Central memory CD8-positive, alpha-beta T cell (primary cell): ENCODE results near the gene HOXD10.
A peak's percentile ranks its signal among the peaks of the same experiment; 100 is the strongest.

Source experiments
- ATAC-seq: fragments of 150-1000 bp; cut with Tn5 transposase; replicated peaks from 2 replicates; pipeline ENCODE4 v1.10.0; 2022; ENCODE audit warnings: mild to moderate bottlenecking, moderate FRiP score, moderate number of reproducible peaks; ENCODE audit not compliant: poor library complexity, severe bottlenecking; ENCODE audit errors: extremely low read depth
- DNase-seq, 2 donors: peaks; one replicate each; pipeline ENCODE4 v3.0.0; 2021; ENCODE audit warnings: low spot score in 2 of 2
- H3K27ac Mint-ChIP-seq: one replicate; pipeline ENCODE4 v1.8.0; 2022; ENCODE audit warnings: low read depth, mild to moderate bottlenecking, moderate library complexity, mixed read lengths
- H3K27me3 Mint-ChIP-seq: one replicate; pipeline ENCODE4 v1.8.0; 2022; ENCODE audit warnings: mixed read lengths
- H3K36me3 Mint-ChIP-seq: one replicate; pipeline ENCODE4 v1.8.0; 2022; ENCODE audit warnings: mild to moderate bottlenecking, moderate library complexity, mixed read lengths; ENCODE audit not compliant: insufficient read depth
- H3K4me1 Mint-ChIP-seq: one replicate; pipeline ENCODE4 v1.8.0; 2022; ENCODE audit warnings: mixed read lengths
- H3K4me3 Mint-ChIP-seq: one replicate; pipeline ENCODE4 v1.8.0; 2022; ENCODE audit warnings: mild to moderate bottlenecking, moderate library complexity, mixed read lengths
- H3K9me3 Mint-ChIP-seq: one replicate; pipeline ENCODE4 v1.8.0; 2022; ENCODE audit warnings: mixed read lengths

HOXD10 gene

GRCh38 chr2:176126929-176127773 is 10.6 kb downstream of the HOXD10 start:
- DNase-seq (peak; percentile 50 to 65), ATAC-seq (no peak)
- H3K4me1 Mint-ChIP-seq = peaks cover 26% of the 10 kb centered on the region
- peak overlapping the region; percentile 54 for H3K4me3 Mint-ChIP-seq
- no peaks in the 10 kb centered on the region for H3K9me3 Mint-ChIP-seq
- H3K27me3 Mint-ChIP-seq = peaks cover 81% of the 10 kb centered on the region
- H3K36me3 Mint-ChIP-seq = peaks cover 30% of the 10 kb centered on the region
- H3K27ac Mint-ChIP-seq = no peak overlapping the region

DNA sequence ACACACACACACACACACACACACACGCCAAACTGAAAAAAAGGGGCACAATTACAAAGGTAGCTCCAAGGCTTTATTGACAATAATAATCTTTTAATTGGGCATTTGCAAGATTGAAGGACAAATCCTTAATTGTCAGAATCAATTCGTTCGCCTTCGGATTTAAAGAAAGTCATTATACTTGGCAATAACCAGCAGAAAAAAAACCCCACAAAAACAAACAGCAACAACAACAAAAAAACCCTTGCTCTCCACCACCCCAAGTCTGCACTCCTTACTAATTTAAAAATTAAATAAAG is 11.1 kb downstream of the HOXD10 start:
- H3K4me1 Mint-ChIP-seq = peaks cover 31% of the 10 kb centered on the region

GRCh38 chr2:176128172-176128981 is 11.8 kb downstream of the HOXD10 start:
- H3K4me1 Mint-ChIP-seq = peaks cover 31% of the 10 kb centered on the region
- peaks cover 91% of the 10 kb centered on the region for H3K27me3 Mint-ChIP-seq
- peaks cover 34% of the 10 kb centered on the region for H3K36me3 Mint-ChIP-seq
- H3K4me3 Mint-ChIP-seq = peak overlapping the region; percentile 54
- ATAC-seq (no peak), DNase-seq (no peak)
- H3K27ac Mint-ChIP-seq = peak overlapping the region; percentile 60
- no peaks in the 10 kb centered on the region for H3K9me3 Mint-ChIP-seq

More for the DNA sequence above, 11.1 kb downstream of the HOXD10 start:
- H3K4me3 Mint-ChIP-seq = peak overlapping the region; percentile 54
- H3K27ac Mint-ChIP-seq = peak overlapping the region; percentile 60
- peaks cover 87% of the 10 kb centered on the region for H3K27me3 Mint-ChIP-seq
- H3K36me3 Mint-ChIP-seq = peaks cover 34% of the 10 kb centered on the region
- no peaks in the 10 kb centered on the region for H3K9me3 Mint-ChIP-seq
- DNase-seq (no peak), ATAC-seq (no peak)

GRCh38 chr2:176128982-176129796 is 12.6 kb downstream of the HOXD10 start, which contains the start of gene HOXD8:
TSS of gene HOXD8 (plus strand) at chr2:176129705. CDS start at chr2:176130367, 662 bp downstream.
- H3K4me3 Mint-ChIP-seq = peak within 1 kb of the TSS; percentile 69
- H3K27me3 Mint-ChIP-seq = peaks cover 91% of the 10 kb centered on the region
- ATAC-seq (no peak), DNase-seq (no peak)
- H3K27ac Mint-ChIP-seq = peak within 1 kb of the TSS; percentile 60
- H3K36me3 Mint-ChIP-seq = peaks cover 30% of the 10 kb centered on the region
- peaks cover 31% of the 10 kb centered on the region for H3K4me1 Mint-ChIP-seq
- no peaks in the 10 kb centered on the region for H3K9me3 Mint-ChIP-seq

DNA sequence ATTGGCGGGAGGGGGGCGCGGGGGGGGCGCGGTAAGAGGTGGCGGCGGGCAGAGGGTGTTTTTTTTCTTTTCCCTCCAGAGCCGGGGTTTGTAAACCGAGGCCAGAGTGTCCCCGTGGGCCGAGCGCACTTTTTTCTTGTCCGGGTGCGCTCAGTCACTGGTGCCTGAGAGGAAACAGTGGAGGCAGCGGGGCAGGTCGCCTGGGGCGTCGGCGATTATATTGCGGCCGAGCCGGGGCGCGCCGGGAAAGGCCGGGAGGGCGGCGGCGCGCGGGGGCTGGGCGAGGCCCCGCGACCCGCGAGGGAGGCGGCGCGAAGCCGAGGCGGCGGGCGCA is 13.2 kb downstream of the HOXD10 start:
- DNase-seq (no peak), ATAC-seq (no peak)
- Mint-ChIP-seq H3K36me3 (peaks cover 28% of the 10 kb centered on the region), H3K4me3 (peak overlapping the region; percentile 25), H3K27ac (no peak overlapping the region), H3K27me3 (peaks cover 90% of the 10 kb centered on the region), H3K4me1 (peaks cover 31% of the 10 kb centered on the region), H3K9me3 (no peaks in the 10 kb centered on the region)

DNA sequence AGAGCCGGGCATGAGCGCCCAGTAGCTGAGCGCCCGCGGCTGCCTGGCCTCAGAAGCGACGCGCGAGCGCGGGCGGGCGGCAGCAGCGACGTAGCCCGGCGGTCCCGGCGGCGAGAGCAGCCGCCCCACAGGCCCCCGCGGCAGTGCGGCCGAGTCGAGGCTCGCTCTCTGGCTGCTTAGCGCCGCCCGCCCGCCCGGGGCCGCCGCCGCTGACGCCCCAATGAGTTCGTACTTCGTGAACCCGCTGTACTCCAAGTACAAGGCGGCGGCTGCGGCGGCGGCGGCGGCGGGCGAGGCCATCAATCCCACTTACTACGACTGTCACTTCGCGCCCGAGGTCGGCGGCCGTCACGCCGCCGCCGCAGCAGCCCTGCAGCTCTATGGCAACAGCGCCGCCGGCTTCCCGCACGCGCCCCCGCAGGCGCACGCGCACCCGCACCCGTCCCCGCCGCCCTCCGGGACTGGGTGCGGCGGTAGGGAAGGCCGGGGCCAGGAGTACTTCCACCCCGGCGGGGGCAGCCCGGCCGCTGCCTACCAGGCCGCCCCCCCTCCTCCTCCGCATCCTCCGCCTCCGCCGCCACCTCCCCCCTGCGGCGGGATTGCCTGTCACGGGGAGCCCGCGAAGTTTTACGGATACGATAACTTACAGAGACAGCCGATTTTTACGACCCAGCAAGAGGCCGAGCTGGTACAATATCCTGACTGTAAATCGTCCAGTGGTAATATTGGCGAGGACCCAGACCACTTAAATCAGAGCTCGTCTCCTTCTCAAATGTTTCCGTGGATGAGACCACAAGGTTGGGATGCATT is 13.8 kb downstream of the HOXD10 start:
- ATAC-seq = peak; percentile 22
- H3K36me3 Mint-ChIP-seq = peaks cover 28% of the 10 kb centered on the region

GRCh38 chr2:176130957-176131847 is 14.6 kb downstream of the HOXD10 start:
- H3K9me3 Mint-ChIP-seq = no peaks in the 10 kb centered on the region
- peaks cover 90% of the 10 kb centered on the region for H3K27me3 Mint-ChIP-seq
- peak overlapping the region; percentile 55 for H3K27ac Mint-ChIP-seq
- no peak for ATAC-seq
- peaks cover 30% of the 10 kb centered on the region for H3K36me3 Mint-ChIP-seq
- peaks cover 40% of the 10 kb centered on the region for H3K4me1 Mint-ChIP-seq
- DNase-seq = no peak
- H3K4me3 Mint-ChIP-seq = peak overlapping the region; percentile 69

More for the DNA sequence above, 13.8 kb downstream of the HOXD10 start:
- Mint-ChIP-seq H3K4me3 (peak overlapping the region; percentile 69), H3K27me3 (peaks cover 90% of the 10 kb centered on the region), H3K27ac (peak overlapping the region; percentile 55), H3K4me1 (peaks cover 34% of the 10 kb centered on the region), H3K9me3 (no peaks in the 10 kb centered on the region)
- DNase-seq = no peak

DNA sequence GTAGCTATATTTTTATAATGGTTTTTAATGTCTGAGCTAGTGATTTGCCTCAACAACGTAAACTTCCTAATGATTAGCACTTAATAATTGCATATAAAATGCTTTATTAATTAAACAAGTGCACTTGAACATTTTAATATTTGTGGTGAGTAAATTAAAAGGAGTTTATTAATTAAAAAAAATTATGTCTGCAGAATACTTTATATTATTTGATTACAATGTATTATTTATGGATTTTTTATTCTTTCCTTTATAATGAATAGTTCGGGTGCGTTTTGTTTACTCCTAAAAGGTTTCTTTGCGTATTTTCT is 15.2 kb downstream of the HOXD10 start:
- DNase-seq = no peak
- Mint-ChIP-seq H3K27me3 (peaks cover 90% of the 10 kb centered on the region), H3K27ac (no peak overlapping the region), H3K4me1 (peaks cover 40% of the 10 kb centered on the region), H3K36me3 (peaks cover 30% of the 10 kb centered on the region), H3K9me3 (no peaks in the 10 kb centered on the region), H3K4me3 (peak overlapping the region; percentile 72)
- ATAC-seq = no peak

DNA sequence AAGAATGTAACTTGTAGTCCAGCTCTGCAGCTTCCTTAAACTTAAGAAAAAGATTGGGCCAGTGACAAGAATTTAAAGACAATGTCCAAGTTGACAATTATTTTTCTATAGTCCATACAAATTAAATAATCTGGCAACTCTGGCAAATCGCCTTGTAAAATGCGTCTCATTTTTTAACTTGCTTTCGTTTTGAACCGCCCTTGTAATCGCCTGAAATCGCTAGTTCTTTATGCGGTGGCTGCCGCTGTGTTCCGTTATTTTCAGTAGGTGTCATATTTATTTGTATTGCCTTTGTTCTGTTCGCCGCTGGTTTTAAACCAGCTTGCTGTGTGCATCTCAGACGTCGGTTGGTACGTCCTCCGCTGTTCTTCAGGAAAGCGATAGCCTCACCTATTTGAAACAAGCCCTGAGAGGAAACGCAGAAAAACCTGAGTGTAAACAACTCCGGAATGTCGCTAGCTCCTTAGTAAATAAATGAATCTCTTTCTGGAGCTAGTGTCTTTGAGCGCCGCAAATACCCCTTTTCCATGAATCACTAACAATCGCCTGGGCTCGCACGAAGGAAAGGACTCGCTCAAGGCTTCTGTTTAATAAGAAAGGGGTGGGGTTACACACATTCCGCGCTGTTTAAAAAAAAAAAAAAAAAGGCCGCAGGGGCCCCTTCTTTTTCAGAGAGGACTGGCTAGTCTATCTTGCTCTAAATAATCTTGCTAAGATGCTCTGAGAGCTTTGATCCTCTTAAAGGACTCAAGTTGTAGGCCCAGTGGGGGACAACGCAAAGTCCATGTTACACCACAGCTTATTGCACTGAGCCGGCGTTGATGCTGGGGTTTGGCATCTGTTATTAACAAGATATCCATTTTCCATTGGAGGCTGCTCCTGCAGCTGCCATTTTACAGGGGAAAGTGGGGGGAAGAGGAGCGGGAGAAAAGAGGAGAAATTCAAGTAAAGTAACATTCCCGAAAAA is 15.9 kb downstream of the HOXD10 start:
- Mint-ChIP-seq H3K27me3 (peaks cover 90% of the 10 kb centered on the region), H3K4me1 (peaks cover 39% of the 10 kb centered on the region), H3K27ac (no peak overlapping the region), H3K9me3 (no peaks in the 10 kb centered on the region), H3K4me3 (peak overlapping the region; percentile 72), H3K36me3 (peaks cover 30% of the 10 kb centered on the region)
- ATAC-seq (peak; percentile 33), DNase-seq (no peak)

DNA sequence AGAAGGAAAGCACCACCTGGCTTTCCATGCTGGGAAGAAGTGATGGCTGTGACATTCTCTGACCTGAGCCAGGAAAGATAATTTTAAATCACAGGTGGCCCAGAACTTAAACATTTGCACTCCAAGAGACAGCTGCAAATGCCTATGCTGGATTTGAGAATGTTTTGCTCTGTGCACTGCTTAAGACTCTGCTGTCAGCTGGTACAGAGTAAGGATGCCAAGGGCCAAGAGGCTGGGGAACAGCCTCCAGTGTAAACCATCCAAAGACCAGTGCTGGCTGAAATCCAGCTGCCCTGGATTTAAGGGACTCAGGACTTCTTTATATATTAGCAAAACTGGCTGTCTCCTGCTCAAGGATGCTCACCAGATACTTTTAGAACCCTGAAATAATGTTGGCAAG is 16.8 kb downstream of the HOXD10 start:
- Mint-ChIP-seq H3K36me3 (peaks cover 24% of the 10 kb centered on the region), H3K27ac (no peak overlapping the region), H3K27me3 (peaks cover 90% of the 10 kb centered on the region), H3K4me3 (no peak overlapping the region), H3K4me1 (peaks cover 32% of the 10 kb centered on the region), H3K9me3 (no peaks in the 10 kb centered on the region)
- ATAC-seq (no peak), DNase-seq (no peak)
